ENCODE results near the gene ATRNL1.

DNA sequence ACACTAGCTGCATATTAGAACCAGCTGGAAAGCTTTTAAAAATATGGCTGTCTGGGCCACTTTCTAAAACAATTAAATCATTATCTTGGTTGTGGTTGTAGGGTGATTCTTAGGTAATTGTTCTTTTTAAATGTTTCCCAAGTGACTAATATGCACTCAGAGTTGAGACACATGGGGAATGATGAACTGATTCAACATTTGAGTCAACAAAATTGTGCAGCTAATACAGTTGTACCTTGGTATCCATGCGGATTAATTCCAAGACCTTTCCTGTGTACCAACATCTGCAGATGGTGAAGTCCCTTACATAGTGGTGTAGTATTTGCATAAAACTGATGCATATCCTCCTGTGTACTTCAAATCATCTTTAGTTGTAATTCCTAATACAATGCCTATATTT is 242.2 kb downstream of the ATRNL1 start:
- TF ChIP-seq CTCF (IDR thresholded peaks at IDR 0.05; ENCODE audit: low read depth, low read length, poor library complexity, severe bottlenecking) (no peak), EZH2phosphoT487 (IDR thresholded peaks at IDR 0.05; ENCODE audit: borderline replicate concordance, low read length) (no peak)

Measured in DOHH2 (cell line).